NCI-H226 (cell line): Measurements from ENCODE around the gene LRFN4.

Experiments
- DNase-seq: peaks from one replicate; pipeline ENCODE4 v3.0.0-alpha.2; 2015

The LRFN4 gene

GRCh38 chr11:66858939-66859685 lies 2.2 kb downstream of the LRFN4 start:
- DNase-seq = no peak

DNA sequence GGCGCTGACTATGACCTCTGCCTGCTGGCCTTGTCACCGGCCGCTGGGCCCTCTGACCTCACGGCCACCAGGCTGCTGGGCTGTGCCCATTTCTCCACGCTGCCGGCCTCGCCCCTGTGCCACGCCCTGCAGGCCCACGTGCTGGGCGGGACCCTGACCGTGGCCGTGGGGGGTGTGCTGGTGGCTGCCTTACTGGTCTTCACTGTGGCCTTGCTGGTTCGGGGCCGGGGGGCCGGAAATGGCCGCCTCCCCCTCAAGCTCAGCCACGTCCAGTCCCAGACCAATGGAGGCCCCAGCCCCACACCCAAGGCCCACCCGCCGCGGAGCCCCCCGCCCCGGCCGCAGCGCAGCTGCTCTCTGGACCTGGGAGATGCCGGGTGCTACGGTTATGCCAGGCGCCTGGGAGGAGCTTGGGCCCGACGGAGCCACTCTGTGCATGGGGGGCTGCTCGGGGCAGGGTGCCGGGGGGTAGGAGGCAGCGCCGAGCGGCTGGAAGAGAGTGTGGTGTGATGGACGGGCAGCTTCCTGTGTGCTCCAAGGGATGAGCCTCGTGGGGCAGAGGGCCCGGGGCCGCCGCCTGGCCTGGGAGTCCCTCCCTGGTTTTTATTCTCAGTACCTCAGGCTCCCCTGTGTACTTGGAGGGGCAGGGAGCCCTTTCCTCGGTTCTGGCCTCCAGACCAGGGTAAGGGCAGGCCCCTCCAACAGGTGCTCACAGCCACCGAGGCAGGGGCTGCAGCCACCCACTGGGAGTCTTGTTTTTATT lies 3.0 kb downstream of the LRFN4 start:
- no peak for DNase-seq

DNA sequence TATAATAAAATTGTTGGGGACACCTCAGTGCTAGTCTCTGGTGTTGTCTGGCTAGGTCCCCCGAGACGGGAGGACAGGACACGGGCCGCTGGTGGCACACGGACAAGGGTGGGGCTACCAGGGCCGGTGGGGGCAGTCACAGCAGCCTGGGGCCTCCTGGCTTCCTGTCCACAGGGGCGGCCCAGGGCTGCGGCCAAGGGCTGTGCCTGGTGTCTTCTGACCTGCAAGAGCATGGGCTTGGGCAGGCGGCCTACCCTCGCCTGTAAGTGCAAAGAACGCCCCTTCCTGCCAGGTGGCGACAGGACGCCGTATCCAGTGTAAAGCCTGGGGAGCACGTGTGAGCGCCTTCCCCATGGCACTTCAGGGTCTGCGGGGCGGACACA lies 3.6 kb downstream of the LRFN4 start:
- DNase-seq = no peak

DNA sequence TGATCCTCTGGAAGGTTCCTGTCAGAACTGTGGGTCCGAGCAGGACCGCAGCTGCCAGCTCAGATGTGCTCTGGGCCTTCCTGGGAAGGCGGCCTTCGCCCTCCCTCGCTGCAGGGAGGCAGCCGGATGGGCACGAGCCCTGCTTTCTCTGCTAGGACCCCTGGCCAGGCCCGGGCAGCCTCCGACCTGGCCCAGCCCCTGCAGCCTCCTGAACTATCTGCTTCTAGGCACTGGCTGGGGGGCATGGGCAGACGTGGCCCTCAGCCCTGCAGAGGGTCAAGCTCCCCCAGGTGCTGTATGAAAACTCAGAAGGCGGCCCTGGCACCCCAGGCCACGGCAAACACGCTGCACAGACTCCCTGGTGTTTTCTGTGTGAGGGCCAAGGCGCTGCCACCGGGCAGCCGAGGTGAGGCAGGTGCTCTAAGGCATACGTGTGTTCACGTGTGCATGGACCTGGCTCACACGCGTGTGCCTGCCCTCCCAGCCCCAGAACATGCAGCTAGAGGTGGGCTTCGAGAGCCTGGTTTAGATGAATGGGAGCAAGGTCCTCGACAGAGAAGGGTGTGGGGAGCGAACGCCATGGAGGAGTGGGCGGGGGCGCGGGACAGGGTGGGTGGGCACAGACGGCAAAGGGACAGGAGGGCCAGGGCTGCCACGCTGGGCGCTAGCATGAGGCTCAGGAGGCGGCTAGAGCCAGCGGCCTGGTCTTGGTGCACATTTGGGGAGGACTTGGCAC lies 4.3 kb downstream of the LRFN4 start:
- DNase-seq = no peak

DNA sequence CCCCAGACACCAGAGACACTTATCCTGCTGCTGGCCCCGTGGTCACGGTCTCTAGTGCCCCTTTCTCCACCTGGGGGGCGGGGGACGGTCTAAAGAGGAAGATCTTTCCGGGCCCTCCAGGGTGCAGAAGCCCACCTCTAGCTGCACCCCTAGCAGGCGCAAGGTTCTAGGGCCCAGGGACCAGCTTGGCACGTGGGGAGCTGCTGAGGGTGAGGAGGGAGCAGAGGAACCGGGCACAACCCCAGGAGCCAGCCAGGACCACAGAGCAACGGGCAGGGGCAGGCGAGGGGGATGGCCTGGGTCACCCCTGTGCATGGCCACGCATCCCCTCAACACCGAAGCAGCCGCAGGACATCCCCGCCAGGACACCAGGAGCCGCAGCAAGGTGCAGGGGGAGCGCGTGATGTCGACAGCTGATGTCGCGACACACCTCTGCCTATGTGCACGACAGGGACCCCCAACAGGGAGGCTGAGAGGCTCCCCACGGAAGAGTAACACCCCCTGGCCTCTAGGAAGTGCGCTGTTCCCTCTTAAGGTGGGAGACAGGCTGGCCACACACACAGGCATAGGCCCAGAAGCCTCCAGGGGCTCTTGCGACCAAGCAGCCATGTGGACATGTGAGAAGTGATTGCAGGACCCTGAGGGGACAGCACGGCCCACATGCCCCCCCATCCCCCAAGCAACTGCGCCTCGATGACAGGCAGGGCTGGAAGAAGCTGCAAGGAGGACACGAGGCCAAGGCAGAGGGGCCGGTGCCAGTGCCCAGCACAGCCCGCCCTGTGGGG lies 5.1 kb downstream of the LRFN4 start:
- no peak for DNase-seq

DNA sequence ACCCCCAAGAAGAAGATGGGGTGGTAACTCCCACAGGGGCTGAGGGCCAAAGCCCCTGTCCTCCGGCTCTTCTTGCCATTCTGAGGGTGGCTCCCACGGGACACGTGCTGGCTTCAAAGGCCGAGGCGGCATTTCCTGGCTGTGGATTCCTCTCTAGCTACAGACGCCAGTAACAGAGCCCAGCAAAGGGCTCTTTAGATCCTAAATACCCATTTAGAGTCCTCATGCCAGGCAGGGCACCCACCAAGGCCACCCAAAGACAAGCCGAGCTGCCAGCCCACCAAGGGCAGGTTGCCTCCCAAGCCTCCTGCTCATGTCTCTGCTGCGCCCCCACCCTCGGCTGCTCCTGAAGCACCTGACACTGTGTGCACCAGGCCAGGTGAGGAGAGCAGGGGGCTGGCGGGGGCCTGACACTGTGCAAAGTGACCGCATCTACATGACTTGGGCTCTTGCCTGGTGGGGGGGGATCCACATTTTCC lies 5.7 kb downstream of the LRFN4 start:
- no peak for DNase-seq

DNA sequence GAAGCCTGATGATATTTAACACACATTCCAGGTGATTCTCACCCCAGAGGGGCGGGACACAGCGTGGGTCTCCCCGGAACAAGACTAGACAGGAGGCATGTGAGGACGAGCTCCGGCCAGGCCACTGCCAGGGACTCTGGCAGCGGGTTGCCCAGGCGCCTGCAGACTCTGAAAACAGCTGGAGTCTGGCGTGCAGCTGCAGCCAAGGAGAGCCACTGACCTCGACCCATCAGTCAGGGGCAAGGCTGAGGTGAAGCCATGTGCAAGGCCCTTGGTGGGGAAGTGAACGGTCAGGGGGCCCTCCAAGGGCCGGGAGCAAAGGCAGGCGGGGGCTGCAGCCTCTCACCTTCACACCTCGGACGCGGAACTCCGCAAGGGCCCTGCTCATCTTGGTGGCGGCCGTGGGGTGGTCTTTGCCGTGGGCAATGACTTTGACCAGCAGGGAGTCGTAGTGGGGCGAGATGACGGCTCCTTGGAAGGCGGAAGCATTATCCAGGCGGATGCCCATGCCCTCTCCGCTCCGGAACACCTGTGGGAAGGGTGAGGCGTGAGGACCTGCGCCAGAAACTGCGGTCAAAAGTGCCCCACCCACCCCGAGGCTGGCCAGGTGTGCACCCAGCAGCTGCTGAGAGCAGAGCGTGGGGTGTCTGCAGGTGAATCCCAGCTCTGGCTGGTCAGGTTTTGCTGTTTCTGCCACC lies 6.7 kb downstream of the LRFN4 start:
- DNase-seq = no peak

GRCh38 chr11:66864172-66864901 lies 7.5 kb downstream of the LRFN4 start:
- DNase-seq = no peak

- no peak for DNase-seq
These were observed 8.2 kb downstream of the LRFN4 start for GRCh38 chr11:66864924-66865697.

DNA sequence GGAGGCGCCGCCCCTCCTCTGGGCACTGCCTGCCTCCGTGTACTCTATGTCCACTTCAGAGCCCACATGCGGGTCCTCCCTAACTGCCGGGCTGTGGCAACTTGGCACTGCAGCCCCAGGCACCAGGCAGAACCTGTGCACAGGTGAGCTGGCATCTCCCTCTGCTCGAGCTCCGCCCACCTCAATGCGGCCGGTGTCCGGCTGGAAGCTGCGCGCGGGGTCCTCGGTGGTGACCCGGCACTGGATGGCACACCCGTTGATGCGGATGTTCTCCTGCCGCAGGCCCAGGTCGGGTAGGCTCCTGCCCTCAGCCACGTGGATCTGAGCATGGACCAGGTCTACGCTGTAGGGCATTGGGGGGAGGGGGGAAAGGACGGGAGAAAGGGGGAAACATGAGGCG lies 9.1 kb downstream of the LRFN4 start:
- no peak for DNase-seq

GRCh38 chr11:66866511-66866986 lies 9.7 kb downstream of the LRFN4 start:
- DNase-seq = no peak

DNA sequence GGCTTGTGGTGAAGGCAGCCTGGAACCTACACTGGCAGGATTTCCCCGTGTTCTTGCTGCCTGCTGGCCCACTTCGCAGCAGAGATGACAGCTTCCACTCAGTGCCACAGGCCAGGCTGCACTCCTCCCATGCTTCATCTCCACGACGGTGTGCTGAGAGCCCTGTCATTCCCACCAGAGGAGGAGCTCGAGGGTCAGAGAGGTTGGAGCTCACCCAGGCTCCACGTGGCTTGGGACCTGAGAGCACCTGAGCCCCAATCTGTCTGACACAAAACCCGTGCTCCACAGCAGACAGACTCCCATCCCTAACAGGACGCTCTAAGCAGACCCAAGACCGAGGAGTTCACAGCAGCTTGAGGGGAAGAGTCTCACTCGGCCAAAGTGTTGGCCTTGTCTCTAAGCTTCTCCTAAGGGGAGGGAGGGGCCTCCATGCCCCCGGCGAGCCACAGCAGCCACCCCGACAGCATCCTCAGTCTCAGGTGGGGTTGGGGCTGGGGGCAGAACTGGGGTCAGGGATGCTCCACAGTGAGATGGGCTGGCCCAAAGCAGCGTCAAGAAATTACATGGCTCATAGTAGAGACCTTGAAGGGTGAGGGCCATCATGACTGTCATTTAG lies 10.7 kb downstream of the LRFN4 start:
- no peak for DNase-seq

- no peak for DNase-seq
These were observed 11.3 kb downstream of the LRFN4 start for GRCh38 chr11:66868082-66868725.

- DNase-seq = peak; percentile 58
These were observed 12.1 kb downstream of the LRFN4 start for GRCh38 chr11:66868726-66869566.

- DNase-seq = no peak
These were observed 12.7 kb downstream of the LRFN4 start for GRCh38 chr11:66869567-66869870.

GRCh38 chr11:66870131-66870530 lies 13.3 kb downstream of the LRFN4 start:
- no peak for DNase-seq

DNA sequence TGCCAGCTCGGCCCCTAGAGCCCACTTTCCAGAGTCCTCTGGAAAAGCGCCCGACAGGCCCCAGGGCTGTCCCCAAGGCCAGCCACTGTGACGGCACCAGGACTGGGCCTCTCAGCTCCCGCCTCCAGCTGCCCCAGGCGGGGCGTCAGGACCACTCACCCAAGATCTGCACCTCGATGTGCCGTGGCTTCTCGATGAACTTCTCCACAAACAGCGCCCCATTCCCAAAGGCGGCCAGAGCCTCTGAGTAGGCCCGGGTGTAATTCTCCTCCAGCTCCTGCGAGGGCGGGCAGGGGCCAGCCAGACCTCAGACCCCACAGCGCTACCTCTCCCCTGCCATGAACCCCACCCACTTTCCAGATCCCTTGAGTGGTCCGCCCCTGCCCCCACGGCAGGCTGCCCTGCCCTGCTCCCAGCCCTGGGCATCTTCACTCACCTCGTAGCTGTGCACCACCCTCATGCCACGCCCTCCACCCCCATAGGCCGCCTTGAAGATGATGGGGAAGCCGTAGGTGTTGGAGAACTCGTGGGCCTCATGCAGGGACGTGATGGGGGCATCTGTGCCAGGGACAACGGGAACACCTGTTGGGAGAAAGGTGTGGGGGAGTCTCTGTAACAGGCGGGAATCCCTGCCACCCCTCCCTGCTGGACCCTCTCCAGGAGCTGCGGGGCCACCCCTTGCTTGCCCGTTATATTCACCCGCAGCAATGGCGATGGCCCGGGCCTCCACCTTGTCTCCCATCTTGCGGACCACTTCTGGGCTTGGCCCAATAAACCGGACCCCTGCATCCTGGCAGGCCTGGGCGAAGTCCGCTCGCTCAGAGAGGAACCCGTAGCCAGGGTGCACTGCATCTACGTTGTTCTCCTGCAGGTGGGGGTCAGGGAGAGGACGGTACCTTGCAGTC lies 14.0 kb downstream of the LRFN4 start:
- no peak for DNase-seq

DNA sequence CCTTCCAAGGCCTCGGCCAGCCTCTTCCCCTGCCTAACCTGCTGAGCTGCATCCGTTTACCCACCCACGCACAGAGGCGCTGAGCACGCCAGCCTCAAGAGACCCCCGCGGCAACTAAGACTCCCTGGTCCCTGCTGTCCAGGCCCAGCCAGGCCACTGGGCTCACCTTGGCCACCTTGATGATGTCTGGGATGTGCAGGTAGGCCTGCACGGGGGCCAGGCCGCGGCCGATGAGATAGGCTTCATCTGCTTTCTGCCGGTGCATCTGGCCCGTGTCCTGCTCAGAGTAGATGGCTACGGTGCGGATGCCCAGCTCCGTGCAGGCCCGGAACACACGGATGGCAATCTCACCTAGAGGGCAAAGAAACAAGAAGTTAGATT lies 14.6 kb downstream of the LRFN4 start:
- DNase-seq = no peak
